K562 (cell line): ENCODE measurements around the gene TPRG1L. TPM values are rescaled to one million over a fixed set of nuclear protein-coding genes. Genes with fewer than 3 reads are reported as not detected.

Experiments used
- BHLHE40 ChIP-seq: IDR thresholded peaks from 2 replicates; pipeline ENCODE4 v1.6.1; 2011; ENCODE audit warnings: low read length, improper control_type of control experiment
- CEBPG ChIP-seq, 3 experiments: fragments of 200-800 bp in 1 of 3; sonication (Bioruptor generic) in 1 of 3; sonication (generic) in 1 of 3; formaldehyde crosslinking in 1 of 3; IDR thresholded peaks in 2 of 3; conservative IDR thresholded peaks in 1 of 3; 2 replicates each; pipeline versions ENCODE4 v1.6.1 to v1.8.0; 2016 to 2022; ENCODE audit warnings: missing compliant biosample characterization in 2 of 3, missing genetic modification characterization in 2 of 3, mild to moderate bottlenecking in 1 of 3, missing genetic modification reagents in 1 of 3
- DNMT1 ChIP-seq: fragments of 450-650 bp; IDR thresholded peaks from 2 replicates; pipeline ENCODE4 v1.6.1; 2016; ENCODE audit warnings: antibody characterized with exemption, mild to moderate bottlenecking
- GABPB2 ChIP-seq: fragments of 250-450 bp; sonication (Bioruptor Pico); conservative IDR thresholded peaks from 2 replicates; pipeline ENCODE4 v1.5.1; 2021; ENCODE audit warnings: mild to moderate bottlenecking
- GTF2B ChIP-seq: IDR thresholded peaks from 2 replicates; pipeline ENCODE4 v1.6.1; 2011; ENCODE audit not compliant: insufficient read length; ENCODE audit errors: extremely low read depth
- HNRNPK ChIP-seq: fragments of 200-400 bp; formaldehyde crosslinking; IDR thresholded peaks from one replicate; pipeline ENCODE4 v1.6.1; 2018; ENCODE audit warnings: mild to moderate bottlenecking, low read depth, low read length; ENCODE audit not compliant: poor library complexity, severe bottlenecking
- HNRNPUL1 ChIP-seq: fragments of 200-400 bp; formaldehyde crosslinking; IDR thresholded peaks from 2 replicates; pipeline ENCODE4 v1.6.1; 2017; ENCODE audit warnings: low read length
- HOXB6 ChIP-seq: fragments of 250-450 bp; sonication (Bioruptor Pico); IDR thresholded peaks from 2 replicates; pipeline ENCODE4 v1.5.1; 2022; ENCODE audit warnings: mild to moderate bottlenecking, borderline replicate concordance
- KDM1A ChIP-seq, 2 experiments: fragments of 450-650 bp; IDR thresholded peaks; 2 replicates each; pipeline ENCODE4 v1.6.1; 2016; ENCODE audit warnings: mild to moderate bottlenecking in 2 of 2
- KLF16 ChIP-seq: IDR thresholded peaks from 2 replicates; pipeline ENCODE4 v1.6.1; 2016; ENCODE audit warnings: antibody characterized with exemption
- LEF1 ChIP-seq: fragments of 450-650 bp; IDR thresholded peaks from 2 replicates; pipeline ENCODE4 v1.6.1; 2016; ENCODE audit warnings: mild to moderate bottlenecking
- POLR2H ChIP-seq: IDR thresholded peaks from 2 replicates; pipeline ENCODE4 v1.6.1; 2016; ENCODE audit warnings: missing genetic modification characterization, low read depth, mild to moderate bottlenecking, control low read depth, missing compliant biosample characterization, moderate library complexity
- POU5F1 ChIP-seq: fragments of 150-350 bp; IDR thresholded peaks from 2 replicates; pipeline ENCODE4 v1.6.1; 2014; ENCODE audit warnings: borderline replicate concordance, low read length, low read depth, mild to moderate bottlenecking; ENCODE audit not compliant: partially characterized antibody
- SMARCA5 ChIP-seq: fragments of 450-650 bp; IDR thresholded peaks from 2 replicates; pipeline ENCODE4 v1.6.1; 2016
- SOX6 ChIP-seq: fragments of 450-650 bp; IDR thresholded peaks from 2 replicates; pipeline ENCODE4 v1.6.1; 2014; ENCODE audit warnings: mild to moderate bottlenecking
- TCF7L2 ChIP-seq: fragments of 150-350 bp; IDR thresholded peaks from 2 replicates; pipeline ENCODE4 v1.6.1; 2016; ENCODE audit warnings: low read depth, mild to moderate bottlenecking, low read length, moderate library complexity
- VEZF1 ChIP-seq: fragments of 200-800 bp; sonication (Bioruptor generic); IDR thresholded peaks from 2 replicates; pipeline ENCODE4 v1.6.1; 2017; ENCODE audit warnings: missing genetic modification characterization, missing compliant biosample characterization
- ZNF354B ChIP-seq: fragments of 250-450 bp; sonication (Bioruptor Pico); IDR thresholded peaks from 2 replicates; pipeline ENCODE4 v1.4.0; 2020
- ZNF395 ChIP-seq: fragments of 200-800 bp; sonication (Bioruptor generic); IDR thresholded peaks from 2 replicates; pipeline ENCODE4 v1.6.1; 2017; ENCODE audit warnings: missing genetic modification characterization, missing compliant biosample characterization
- polyA plus RNA-seq, 8 experiments: library from polyadenylated mRNA; depleted of rRNA in 4 of 8; stranded (reverse) in 5 of 8; unstranded in 3 of 8; fragments of >200 nt; fragmentation: Nextera tagmentation in 2 of 8; fragmentation: Illumina TruSeq in 1 of 8; extraction: Ambion mirVana in 2 of 8; extraction: Trizol in 1 of 8; gene quantifications; 2 replicates each; pipeline versions ENCODE4 v1.2.1 to v1.2.3, GENCODE V29; 2011 to 2014; ENCODE audit warnings: inconsistent platforms in 1 of 8, missing spikeins in 1 of 8
- total RNA-seq, 7 experiments: library from RNA; depleted of rRNA in 6 of 7; stranded (reverse); fragments of >200 nt in 6 of 7; fragmentation: Illumina TruSeq in 2 of 7; extraction: Trizol in 2 of 7; gene quantifications; 2 replicates each; pipeline versions ENCODE4 v1.2.1 to v1.2.3, GENCODE V29; 2011 to 2021; ENCODE audit warnings: low replicate concordance in 1 of 7
- TF ChIP-seq, protein P1 (sequence below): IDR thresholded peaks from 2 replicates; pipeline ENCODE4 v1.6.1; 2016; ENCODE audit warnings: missing genetic modification characterization, missing compliant biosample characterization
- TF ChIP-seq, protein P2 (sequence below): fragments of 250-450 bp; sonication (Bioruptor Pico); IDR thresholded peaks from 2 replicates; pipeline ENCODE4 v1.9.0; 2021; ENCODE audit warnings: mild to moderate bottlenecking, inconsistent platforms

The TPRG1L gene
- total and polyA plus RNA-seq, 9 of the 15 experiments (the other 6 are each of a cell fraction or from before 2014, with no cell fraction given): 1.6 to 11.0 (median 6.2) TPM

GRCh38 chr1:3618881-3619671 lies 5.7 kb upstream of the TPRG1L start (continued):
- TF ChIP-seq SOX6 (no peak), CEBPG (CRISPR knock-in tag; IDR thresholded peaks at IDR 0.05) (no peak; the same call in 1 of the 2 replicates), CEBPG (tag; conservative IDR thresholded peaks at IDR 0.05 in 1 of 2, IDR thresholded peaks at IDR 0.05 in 1 of 2) (peak in 1 of 2 experiments; percentile 51; a peak in 3 of 4 replicates), KDM1A (IDR thresholded peaks at IDR 0.05) (peak; percentile 91 to 93), TCF7L2 (no peak), VEZF1 (CRISPR knock-in tag) (peak; percentile 61), BHLHE40 (peak; percentile 77), HOXB6 (CRISPR knock-in tag) (no peak), POU5F1 (no peak), HNRNPUL1 (no peak), GABPB2 (CRISPR knock-in tag) (no peak), HNRNPK (no peak), KLF16 (no peak), ZNF354B (no peak), LEF1 (no peak), GTF2B (no peak), DNMT1 (no peak), SMARCA5 (no peak), POLR2H (tag) (no peak), ZNF395 (CRISPR knock-in tag) (no peak)
- TF ChIP-seq, protein P1, sequence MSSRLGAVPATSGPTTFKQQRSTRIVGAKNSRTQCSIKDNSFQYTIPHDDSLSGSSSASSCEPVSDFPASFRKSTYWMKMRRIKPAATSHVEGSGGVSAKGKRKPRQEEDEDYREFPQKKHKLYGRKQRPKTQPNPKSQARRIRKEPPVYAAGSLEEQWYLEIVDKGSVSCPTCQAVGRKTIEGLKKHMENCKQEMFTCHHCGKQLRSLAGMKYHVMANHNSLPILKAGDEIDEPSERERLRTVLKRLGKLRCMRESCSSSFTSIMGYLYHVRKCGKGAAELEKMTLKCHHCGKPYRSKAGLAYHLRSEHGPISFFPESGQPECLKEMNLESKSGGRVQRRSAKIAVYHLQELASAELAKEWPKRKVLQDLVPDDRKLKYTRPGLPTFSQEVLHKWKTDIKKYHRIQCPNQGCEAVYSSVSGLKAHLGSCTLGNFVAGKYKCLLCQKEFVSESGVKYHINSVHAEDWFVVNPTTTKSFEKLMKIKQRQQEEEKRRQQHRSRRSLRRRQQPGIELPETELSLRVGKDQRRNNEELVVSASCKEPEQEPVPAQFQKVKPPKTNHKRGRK (tag): no peak
- TF ChIP-seq, protein P2, sequence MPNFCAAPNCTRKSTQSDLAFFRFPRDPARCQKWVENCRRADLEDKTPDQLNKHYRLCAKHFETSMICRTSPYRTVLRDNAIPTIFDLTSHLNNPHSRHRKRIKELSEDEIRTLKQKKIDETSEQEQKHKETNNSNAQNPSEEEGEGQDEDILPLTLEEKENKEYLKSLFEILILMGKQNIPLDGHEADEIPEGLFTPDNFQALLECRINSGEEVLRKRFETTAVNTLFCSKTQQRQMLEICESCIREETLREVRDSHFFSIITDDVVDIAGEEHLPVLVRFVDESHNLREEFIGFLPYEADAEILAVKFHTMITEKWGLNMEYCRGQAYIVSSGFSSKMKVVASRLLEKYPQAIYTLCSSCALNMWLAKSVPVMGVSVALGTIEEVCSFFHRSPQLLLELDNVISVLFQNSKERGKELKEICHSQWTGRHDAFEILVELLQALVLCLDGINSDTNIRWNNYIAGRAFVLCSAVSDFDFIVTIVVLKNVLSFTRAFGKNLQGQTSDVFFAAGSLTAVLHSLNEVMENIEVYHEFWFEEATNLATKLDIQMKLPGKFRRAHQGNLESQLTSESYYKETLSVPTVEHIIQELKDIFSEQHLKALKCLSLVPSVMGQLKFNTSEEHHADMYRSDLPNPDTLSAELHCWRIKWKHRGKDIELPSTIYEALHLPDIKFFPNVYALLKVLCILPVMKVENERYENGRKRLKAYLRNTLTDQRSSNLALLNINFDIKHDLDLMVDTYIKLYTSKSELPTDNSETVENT: no peak
